Limb (tissue), 2 donors: ENCODE data around the gene SLC25A5.
"Not testable (repeated sequence)": the region's sequence is repeated elsewhere in the genome, so short reads cannot be mapped to it uniquely, and the experiment has no call there.

Experiments
- DNase-seq, 2 donors: peaks; one replicate each; pipeline ENCODE4 v3.0.0-alpha.2; 2016; ENCODE audit errors: extremely low spot score in 2 of 2

Gene SLC25A5

GRCh38 chrX:119475389-119476101 is 7.3 kb downstream of the SLC25A5 start:
- no peak for DNase-seq

- DNase-seq = no peak
These were observed 9.6 kb downstream of the SLC25A5 start for GRCh38 chrX:119477812-119478232.

- no peak for DNase-seq
These were observed 10.3 kb downstream of the SLC25A5 start for GRCh38 chrX:119478504-119478903.

GRCh38 chrX:119479845-119480244 is 11.6 kb downstream of the SLC25A5 start:
- DNase-seq = no peak

- DNase-seq = no peak
These were observed 13.1 kb downstream of the SLC25A5 start for GRCh38 chrX:119481323-119481801.

GRCh38 chrX:119482041-119482440 is 13.8 kb downstream of the SLC25A5 start:
- DNase-seq = no peak

- DNase-seq = peak; percentile 14 to 68
These were observed 14.5 kb downstream of the SLC25A5 start for GRCh38 chrX:119482481-119483480.

- DNase-seq = no peak
These were observed 18.5 kb downstream of the SLC25A5 start for GRCh38 chrX:119486745-119487144.

- not testable (repeated sequence) for DNase-seq
These were observed 19.5 kb downstream of the SLC25A5 start for GRCh38 chrX:119487766-119488165.

- DNase-seq = peak in 1 of 2 donors; percentile 54
These were observed 20.5 kb downstream of the SLC25A5 start for GRCh38 chrX:119488749-119489148.

GRCh38 chrX:119489212-119490074 is 21.2 kb downstream of the SLC25A5 start:
- DNase-seq = no peak

- no peak for DNase-seq
These were observed 24.2 kb downstream of the SLC25A5 start for GRCh38 chrX:119492463-119492862.

GRCh38 chrX:119493851-119494495 is 25.7 kb downstream of the SLC25A5 start:
- DNase-seq = not testable (repeated sequence)

GRCh38 chrX:119495734-119496726 is 27.8 kb downstream of the SLC25A5 start:
- no peak for DNase-seq

- DNase-seq = no peak
These were observed 28.9 kb downstream of the SLC25A5 start for GRCh38 chrX:119497185-119497584.

GRCh38 chrX:119500061-119500800 is 32.0 kb downstream of the SLC25A5 start:
- no peak for DNase-seq

GRCh38 chrX:119501511-119502148 is 33.4 kb downstream of the SLC25A5 start:
- DNase-seq = no peak
